Measurements from ENCODE around the gene PPIF. TPM values are rescaled to one million over a fixed set of nuclear protein-coding genes. Genes with fewer than 3 reads are reported as not detected.
A peak's percentile ranks its signal among the peaks of the same experiment; 100 is the strongest.

PPIF gene
- total RNA-seq, 1 donor from 2014 or later: 27.1 TPM

- peaks cover 5% of the 10 kb centered on the region for H3K27me3 Mint-ChIP-seq (ENCODE audit: insufficient read depth, low read depth)
- Histone ChIP-seq H3K27ac (no peak overlapping the region), H3K79me2 (ENCODE audit: low read depth) (no peaks in the 10 kb centered on the region), H3F3A (ENCODE audit: low read depth) (peaks cover 22% of the 10 kb centered on the region), H3K27me3 (no peaks in the 10 kb centered on the region), H4K20me1 (ENCODE audit: low read depth) (no peaks in the 10 kb centered on the region), H3K4me1 (peaks cover 39% of the 10 kb centered on the region), H3K4me2 (no peak overlapping the region), H2AFZ (replicated peaks) (no peak overlapping the region), H3K4me3 (no peak overlapping the region), H3K9ac (no peak overlapping the region), H3K9me3 (ENCODE audit: low read depth) (no peaks in the 10 kb centered on the region), H3K36me3 (no peaks in the 10 kb centered on the region)
- H3K27ac Mint-ChIP-seq: peak overlapping the region; percentile 33
- H3K4me1 Mint-ChIP-seq: peaks cover 76% of the 10 kb centered on the region
- no peaks in the 10 kb centered on the region for H3K36me3 Mint-ChIP-seq
- no peak for TF ChIP-seq CTCF (IDR thresholded peaks at IDR 0.05)
- no peak for TF ChIP-seq EZH2phosphoT487 (IDR thresholded peaks at IDR 0.05)
- TF ChIP-seq EZH2 (IDR thresholded peaks at IDR 0.05): no peak
- no peaks in the 10 kb centered on the region for H3K9me3 Mint-ChIP-seq
- no peak for DNase-seq (ENCODE audit: low spot score)
- H3K4me3 Mint-ChIP-seq: no peak overlapping the region
Observed at GRCh38 chr10:79401015-79401921, 54.0 kb downstream of the PPIF start.

GRCh38 chr10:79402625-79402946, 55.3 kb downstream of the PPIF start:
- Histone ChIP-seq H3K4me2 (no peak overlapping the region), H3K4me1 (peaks cover 39% of the 10 kb centered on the region), H3K79me2 (ENCODE audit: low read depth) (no peaks in the 10 kb centered on the region), H3K9me3 (ENCODE audit: low read depth) (no peaks in the 10 kb centered on the region), H3K27me3 (no peaks in the 10 kb centered on the region), H3K27ac (no peak overlapping the region), H4K20me1 (ENCODE audit: low read depth) (no peaks in the 10 kb centered on the region), H3K4me3 (no peak overlapping the region), H2AFZ (replicated peaks) (no peak overlapping the region), H3F3A (ENCODE audit: low read depth) (peaks cover 22% of the 10 kb centered on the region), H3K36me3 (no peaks in the 10 kb centered on the region), H3K9ac (no peak overlapping the region)
- no peak for DNase-seq (ENCODE audit: low spot score)
- Mint-ChIP-seq H3K9me3 (no peaks in the 10 kb centered on the region), H3K4me1 (peaks cover 76% of the 10 kb centered on the region), H3K36me3 (no peaks in the 10 kb centered on the region), H3K27ac (peak overlapping the region; percentile 63), H3K27me3 (ENCODE audit: insufficient read depth, low read depth) (peaks cover 6% of the 10 kb centered on the region), H3K4me3 (peak overlapping the region; percentile 55)
- TF ChIP-seq CTCF (IDR thresholded peaks at IDR 0.05) (no peak), EZH2 (IDR thresholded peaks at IDR 0.05) (no peak), EZH2phosphoT487 (IDR thresholded peaks at IDR 0.05) (no peak)

GRCh38 chr10:79402951-79403350, 55.7 kb downstream of the PPIF start:
- H3K27ac Mint-ChIP-seq: peak overlapping the region; percentile 63
- H3K4me3 ChIP-seq: no peak overlapping the region

More at GRCh38 chr10:79402951-79403350, 55.7 kb downstream of the PPIF start:
- no peaks in the 10 kb centered on the region for H3K79me2 ChIP-seq (ENCODE audit: low read depth)
- H3K4me3 Mint-ChIP-seq: peak overlapping the region; percentile 55
- DNase-seq (ENCODE audit: low spot score): no peak
- H3K36me3 Mint-ChIP-seq: no peaks in the 10 kb centered on the region
- peaks cover 22% of the 10 kb centered on the region for H3F3A ChIP-seq (ENCODE audit: low read depth)
- no peaks in the 10 kb centered on the region for H4K20me1 ChIP-seq (ENCODE audit: low read depth)
- H3K9ac ChIP-seq: no peak overlapping the region
- TF ChIP-seq EZH2phosphoT487 (IDR thresholded peaks at IDR 0.05) (no peak), EZH2 (IDR thresholded peaks at IDR 0.05) (no peak)
- no peaks in the 10 kb centered on the region for H3K9me3 ChIP-seq (ENCODE audit: low read depth)
- H3K27me3 ChIP-seq: no peaks in the 10 kb centered on the region
- H3K4me1 Mint-ChIP-seq: peaks cover 72% of the 10 kb centered on the region
- no peak overlapping the region for H2AFZ ChIP-seq (replicated peaks)
- H3K9me3 Mint-ChIP-seq: no peaks in the 10 kb centered on the region
- no peak overlapping the region for H3K27ac ChIP-seq
- H3K4me2 ChIP-seq: peak overlapping the region; percentile 50
- H3K4me1 ChIP-seq: peaks cover 39% of the 10 kb centered on the region
- H3K27me3 Mint-ChIP-seq (ENCODE audit: insufficient read depth, low read depth): peaks cover 6% of the 10 kb centered on the region
- H3K36me3 ChIP-seq: no peaks in the 10 kb centered on the region

All from neural progenitor cell (in vitro differentiated cells).